ENCODE results near the gene SNX33.
"Not testable (repeated sequence)": the region's sequence is repeated elsewhere in the genome, so short reads cannot be mapped to it uniquely, and the experiment has no call there.

Gene SNX33

GRCh38 chr15:75701071-75702003 is 53.6 kb downstream of the SNX33 start:
- DNase-seq, result not testable (repeated sequence)

- no peak for DNase-seq
Observed at GRCh38 chr15:75702436-75702835, 54.7 kb downstream of the SNX33 start.

- DNase-seq, result not testable (repeated sequence)
Observed at GRCh38 chr15:75703440-75704262, 55.9 kb downstream of the SNX33 start.

DNA sequence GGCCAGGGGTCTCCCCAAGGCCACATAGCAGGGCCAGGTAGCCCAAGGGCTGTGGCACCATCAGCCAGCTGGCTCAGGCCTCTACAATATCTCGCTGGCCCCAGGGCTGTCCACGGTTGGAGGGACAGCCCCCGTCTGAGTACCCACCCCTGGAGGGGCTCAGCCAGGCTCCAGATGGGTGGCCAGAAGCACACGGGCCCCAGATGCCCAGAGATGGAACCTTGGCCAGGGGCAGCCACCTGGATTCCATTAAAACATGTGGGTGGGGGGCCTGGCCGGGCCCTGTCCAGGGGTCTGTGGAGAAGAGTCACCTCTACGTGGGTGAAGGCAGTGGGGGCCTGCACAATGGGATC is 56.5 kb downstream of the SNX33 start:
- DNase-seq, result no peak

GRCh38 chr15:75704618-75705017 is 56.9 kb downstream of the SNX33 start:
- no peak for DNase-seq

DNA sequence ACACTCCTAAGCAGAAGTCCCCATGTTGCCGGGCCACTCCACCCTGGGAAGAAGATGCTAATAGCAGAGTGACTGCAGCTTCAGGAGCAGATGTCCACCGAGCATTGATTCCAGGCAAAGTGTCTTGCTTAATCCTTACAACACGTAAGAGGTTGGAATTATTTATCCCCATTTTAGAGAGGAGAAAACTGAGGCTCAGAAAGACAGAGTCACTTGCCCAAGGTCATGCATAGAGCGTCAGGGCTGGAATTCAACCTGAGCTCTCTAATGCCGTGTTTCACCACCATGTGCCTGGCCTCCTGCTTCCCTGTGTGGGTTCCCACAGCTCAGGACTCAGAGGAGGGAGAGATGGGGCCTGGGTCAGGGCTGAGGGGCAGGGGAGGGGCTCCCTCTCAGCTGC is 57.7 kb downstream of the SNX33 start:
- DNase-seq, result not testable (repeated sequence)

- no peak for DNase-seq
Observed at GRCh38 chr15:75705854-75706681, 58.4 kb downstream of the SNX33 start.

- DNase-seq, result no peak
Observed at GRCh38 chr15:75706682-75706954, 58.9 kb downstream of the SNX33 start.

DNA sequence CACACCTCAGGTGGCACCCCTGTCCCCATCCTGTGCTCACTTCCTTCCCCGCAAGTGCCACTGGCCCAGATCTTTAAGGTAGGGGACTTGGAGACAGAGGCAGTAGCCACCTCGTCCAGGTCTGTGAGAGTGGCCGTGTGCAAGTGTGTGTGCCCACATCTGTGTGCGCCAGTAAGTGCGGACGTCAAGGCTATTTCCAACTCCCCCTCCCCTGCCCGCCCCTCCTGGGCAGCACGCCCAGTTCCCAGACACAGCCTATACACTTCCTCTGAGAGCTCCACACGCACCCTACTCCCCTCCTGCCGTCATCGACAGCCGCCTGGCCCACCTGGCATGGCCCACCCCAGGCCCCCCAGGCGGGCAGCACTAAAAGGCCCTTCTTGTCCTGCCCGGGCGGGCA is 61.7 kb downstream of the SNX33 start:
- DNase-seq, result not testable (repeated sequence)

DNA sequence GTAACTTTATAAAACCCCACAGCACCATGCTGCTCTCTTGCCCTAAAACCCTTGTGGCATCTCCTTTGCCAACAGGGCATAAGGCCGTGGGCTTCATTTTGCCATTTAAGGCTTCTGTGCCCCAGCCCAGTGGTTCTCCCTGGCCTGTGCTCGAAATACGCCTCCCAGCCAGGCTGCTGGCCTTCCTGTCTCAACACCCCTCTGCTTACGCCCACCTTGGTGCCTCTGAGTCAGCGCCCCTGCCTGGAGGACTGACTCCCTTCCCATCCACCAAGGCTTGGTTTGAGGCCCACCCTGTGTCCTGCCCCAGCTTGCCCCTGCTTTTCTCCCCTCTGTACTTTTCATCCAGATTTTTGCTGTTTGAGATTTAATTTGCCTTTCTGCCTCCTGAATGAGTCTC is 63.2 kb downstream of the SNX33 start:
- DNase-seq, result not testable (repeated sequence)

DNA sequence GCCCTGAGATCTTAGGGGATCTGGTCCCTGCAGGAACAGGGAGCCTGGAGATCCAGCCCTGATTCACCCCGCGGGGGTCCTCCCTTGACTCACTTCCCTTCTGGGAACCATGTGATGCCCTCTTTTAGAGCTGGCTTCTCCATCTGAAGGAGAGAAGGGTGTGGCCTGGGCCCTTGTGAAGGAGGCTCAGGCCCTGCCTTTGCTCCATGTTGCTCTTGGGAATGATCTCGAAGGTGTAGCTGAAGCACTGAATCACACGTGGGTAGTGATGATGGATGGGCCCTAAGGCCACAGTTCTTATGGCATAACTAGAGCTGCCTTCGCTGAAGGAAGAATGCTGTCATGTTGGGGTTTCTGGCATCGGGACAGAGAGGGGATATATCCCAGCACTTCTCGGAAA is 63.8 kb downstream of the SNX33 start:
- DNase-seq, result not testable (repeated sequence)
